ENCODE results near the gene SLC6A8.

- TF ChIP-seq CTCF (IDR thresholded peaks at IDR 0.05) (peak; percentile 33 to 86 (median 78)), POLR2A (IDR thresholded peaks at IDR 0.05) (no peak)
These were observed 19.8 kb upstream of the SLC6A8 start for GRCh38 chrX:153667956-153668396.
